ENCODE results near the gene LGALS16. TPM values are rescaled to one million over a fixed set of nuclear protein-coding genes. Genes with fewer than 3 reads are reported as not detected.

Gene LGALS16
- total RNA-seq, 1 experiment from 2014 or later = not detected

DNA sequence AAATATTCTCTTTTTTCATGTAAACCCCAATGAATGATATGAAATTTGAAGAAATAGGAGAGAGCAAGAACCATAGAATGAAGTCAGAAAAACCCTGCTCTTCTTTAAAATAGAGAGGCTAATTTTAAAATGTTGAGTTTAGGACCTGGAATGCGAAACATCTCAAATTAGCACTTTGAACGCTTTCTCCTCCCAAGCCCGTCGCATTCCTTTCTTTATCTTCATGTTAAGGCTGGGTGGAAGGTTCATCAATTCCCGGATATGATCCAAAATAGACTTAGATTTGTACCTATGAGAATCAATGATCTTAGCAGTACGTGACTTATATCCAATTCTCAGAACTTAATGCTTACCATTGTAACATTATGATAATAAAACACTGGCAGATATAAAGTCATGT, 24.1 kb upstream of the LGALS16 start:
- no peaks in the 10 kb centered on the region for H3K36me3 ChIP-seq (ENCODE audit: control insufficient read depth in 1 of 2, insufficient read depth in 2 of 2, low read length in 2 of 2)
- BruUV-seq (replicated peaks) = no TSS peak
- no peak overlapping the region for H3K27ac ChIP-seq (ENCODE audit: low read depth, low read length)
- H3K27me3 ChIP-seq (ENCODE audit: insufficient read depth, low read length) = peaks cover 24% of the 10 kb centered on the region
- no peak for DNase-seq (ENCODE audit: low read depth, low spot score)
- intact Hi-C loops (cut with micrococcal nuclease) = loop anchor here (10.0 kb wide), 1 partner anchor 57 kb away; no protein-coding TSS in a partner anchor
- H3K4me3 ChIP-seq (replicated peaks in 1 of 2; ENCODE audit: low read depth in 1 of 2, low read length in 2 of 2) = no peak overlapping the region
- no peaks in the 10 kb centered on the region for H3K79me2 ChIP-seq (ENCODE audit: insufficient read depth, low read length)
- TF ChIP-seq, protein P1, sequence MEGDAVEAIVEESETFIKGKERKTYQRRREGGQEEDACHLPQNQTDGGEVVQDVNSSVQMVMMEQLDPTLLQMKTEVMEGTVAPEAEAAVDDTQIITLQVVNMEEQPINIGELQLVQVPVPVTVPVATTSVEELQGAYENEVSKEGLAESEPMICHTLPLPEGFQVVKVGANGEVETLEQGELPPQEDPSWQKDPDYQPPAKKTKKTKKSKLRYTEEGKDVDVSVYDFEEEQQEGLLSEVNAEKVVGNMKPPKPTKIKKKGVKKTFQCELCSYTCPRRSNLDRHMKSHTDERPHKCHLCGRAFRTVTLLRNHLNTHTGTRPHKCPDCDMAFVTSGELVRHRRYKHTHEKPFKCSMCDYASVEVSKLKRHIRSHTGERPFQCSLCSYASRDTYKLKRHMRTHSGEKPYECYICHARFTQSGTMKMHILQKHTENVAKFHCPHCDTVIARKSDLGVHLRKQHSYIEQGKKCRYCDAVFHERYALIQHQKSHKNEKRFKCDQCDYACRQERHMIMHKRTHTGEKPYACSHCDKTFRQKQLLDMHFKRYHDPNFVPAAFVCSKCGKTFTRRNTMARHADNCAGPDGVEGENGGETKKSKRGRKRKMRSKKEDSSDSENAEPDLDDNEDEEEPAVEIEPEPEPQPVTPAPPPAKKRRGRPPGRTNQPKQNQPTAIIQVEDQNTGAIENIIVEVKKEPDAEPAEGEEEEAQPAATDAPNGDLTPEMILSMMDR (IDR thresholded peaks at IDR 0.05 in 2 of 3, conservative IDR thresholded peaks at IDR 0.05 in 1 of 3; ENCODE audit: borderline replicate concordance in 1 of 3, insufficient read depth in 1 of 3, low read depth in 2 of 3, low read length in 2 of 3) = no peak
- TF ChIP-seq EGR1 (IDR thresholded peaks at IDR 0.05; ENCODE audit: low read depth) = no peak
- no peak for TF ChIP-seq CEBPB (IDR thresholded peaks at IDR 0.05; ENCODE audit: low read depth)
- TF ChIP-seq JUND (IDR thresholded peaks at IDR 0.05) = no peak
- no peak for TF ChIP-seq ZNF274 (IDR thresholded peaks at IDR 0.05; ENCODE audit: low read depth, low read length)
- TF ChIP-seq, protein P2, sequence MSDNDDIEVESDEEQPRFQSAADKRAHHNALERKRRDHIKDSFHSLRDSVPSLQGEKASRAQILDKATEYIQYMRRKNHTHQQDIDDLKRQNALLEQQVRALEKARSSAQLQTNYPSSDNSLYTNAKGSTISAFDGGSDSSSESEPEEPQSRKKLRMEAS (IDR thresholded peaks at IDR 0.05) = no peak
- TF ChIP-seq, protein P3, sequence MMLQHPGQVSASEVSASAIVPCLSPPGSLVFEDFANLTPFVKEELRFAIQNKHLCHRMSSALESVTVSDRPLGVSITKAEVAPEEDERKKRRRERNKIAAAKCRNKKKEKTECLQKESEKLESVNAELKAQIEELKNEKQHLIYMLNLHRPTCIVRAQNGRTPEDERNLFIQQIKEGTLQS (IDR thresholded peaks at IDR 0.05) = no peak
- no peak for TF ChIP-seq POLR2A (IDR thresholded peaks at IDR 0.05; ENCODE audit: borderline replicate concordance, extremely low read depth, insufficient read depth, insufficient read length)
- no peak for TF ChIP-seq SIN3A (IDR thresholded peaks at IDR 0.05; ENCODE audit: low read depth)
- TF ChIP-seq, protein P4, sequence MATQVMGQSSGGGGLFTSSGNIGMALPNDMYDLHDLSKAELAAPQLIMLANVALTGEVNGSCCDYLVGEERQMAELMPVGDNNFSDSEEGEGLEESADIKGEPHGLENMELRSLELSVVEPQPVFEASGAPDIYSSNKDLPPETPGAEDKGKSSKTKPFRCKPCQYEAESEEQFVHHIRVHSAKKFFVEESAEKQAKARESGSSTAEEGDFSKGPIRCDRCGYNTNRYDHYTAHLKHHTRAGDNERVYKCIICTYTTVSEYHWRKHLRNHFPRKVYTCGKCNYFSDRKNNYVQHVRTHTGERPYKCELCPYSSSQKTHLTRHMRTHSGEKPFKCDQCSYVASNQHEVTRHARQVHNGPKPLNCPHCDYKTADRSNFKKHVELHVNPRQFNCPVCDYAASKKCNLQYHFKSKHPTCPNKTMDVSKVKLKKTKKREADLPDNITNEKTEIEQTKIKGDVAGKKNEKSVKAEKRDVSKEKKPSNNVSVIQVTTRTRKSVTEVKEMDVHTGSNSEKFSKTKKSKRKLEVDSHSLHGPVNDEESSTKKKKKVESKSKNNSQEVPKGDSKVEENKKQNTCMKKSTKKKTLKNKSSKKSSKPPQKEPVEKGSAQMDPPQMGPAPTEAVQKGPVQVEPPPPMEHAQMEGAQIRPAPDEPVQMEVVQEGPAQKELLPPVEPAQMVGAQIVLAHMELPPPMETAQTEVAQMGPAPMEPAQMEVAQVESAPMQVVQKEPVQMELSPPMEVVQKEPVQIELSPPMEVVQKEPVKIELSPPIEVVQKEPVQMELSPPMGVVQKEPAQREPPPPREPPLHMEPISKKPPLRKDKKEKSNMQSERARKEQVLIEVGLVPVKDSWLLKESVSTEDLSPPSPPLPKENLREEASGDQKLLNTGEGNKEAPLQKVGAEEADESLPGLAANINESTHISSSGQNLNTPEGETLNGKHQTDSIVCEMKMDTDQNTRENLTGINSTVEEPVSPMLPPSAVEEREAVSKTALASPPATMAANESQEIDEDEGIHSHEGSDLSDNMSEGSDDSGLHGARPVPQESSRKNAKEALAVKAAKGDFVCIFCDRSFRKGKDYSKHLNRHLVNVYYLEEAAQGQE (IDR thresholded peaks at IDR 0.05; ENCODE audit: low read depth) = no peak
- H4K20me1 ChIP-seq (ENCODE audit: insufficient read depth) = no peaks in the 10 kb centered on the region
- H3K4me2 ChIP-seq (ENCODE audit: low read length) = no peak overlapping the region
- H3K9me2 ChIP-seq (ENCODE audit: insufficient read depth) = no peaks in the 10 kb centered on the region; the same call in 1 of the 2 replicates
- H3K9me3 ChIP-seq (ENCODE audit: control insufficient read depth in 1 of 2, insufficient read depth in 1 of 2, low read depth in 1 of 2, low read length in 2 of 2) = no peaks in the 10 kb centered on the region
- RAD21 ChIA-PET (ENCODE audit: low non-redundant PET in 1 of 2, low total read pairs in 2 of 2, uncharacterized antibody in 2 of 2, unreplicated experiment in 2 of 2) = no interaction called here
- no peaks in the 10 kb centered on the region for H3K4me1 ChIP-seq (ENCODE audit: control insufficient read depth in 1 of 2, insufficient read depth in 2 of 2, low read length in 2 of 2)
- ATAC-seq = no peak
- POLR2A ChIA-PET = no interaction called here
- CTCF ChIA-PET = no interaction called here
- no peak overlapping the region for H2AFZ ChIP-seq (ENCODE audit: low read depth, low read length, poor library complexity, severe bottlenecking)
- H3K9ac ChIP-seq (ENCODE audit: low read length) = no peak overlapping the region

Data from HCT116 (cell line).